NOMO-1 treated with DMSO at 0.1 percent for 48 hours (cell line): ENCODE results near the gene SPRY4.
"Not testable (repeated sequence)": the region's sequence is repeated elsewhere in the genome, so short reads cannot be mapped to it uniquely, and the experiment has no call there.

Experiments used
- DNase-seq: peaks from one replicate; lab custom pipeline; 2025; ENCODE audit not compliant: unreplicated experiment; lab: John Stamatoyannopoulos, UW

Gene SPRY4, protein sequence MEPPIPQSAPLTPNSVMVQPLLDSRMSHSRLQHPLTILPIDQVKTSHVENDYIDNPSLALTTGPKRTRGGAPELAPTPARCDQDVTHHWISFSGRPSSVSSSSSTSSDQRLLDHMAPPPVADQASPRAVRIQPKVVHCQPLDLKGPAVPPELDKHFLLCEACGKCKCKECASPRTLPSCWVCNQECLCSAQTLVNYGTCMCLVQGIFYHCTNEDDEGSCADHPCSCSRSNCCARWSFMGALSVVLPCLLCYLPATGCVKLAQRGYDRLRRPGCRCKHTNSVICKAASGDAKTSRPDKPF

DNA sequence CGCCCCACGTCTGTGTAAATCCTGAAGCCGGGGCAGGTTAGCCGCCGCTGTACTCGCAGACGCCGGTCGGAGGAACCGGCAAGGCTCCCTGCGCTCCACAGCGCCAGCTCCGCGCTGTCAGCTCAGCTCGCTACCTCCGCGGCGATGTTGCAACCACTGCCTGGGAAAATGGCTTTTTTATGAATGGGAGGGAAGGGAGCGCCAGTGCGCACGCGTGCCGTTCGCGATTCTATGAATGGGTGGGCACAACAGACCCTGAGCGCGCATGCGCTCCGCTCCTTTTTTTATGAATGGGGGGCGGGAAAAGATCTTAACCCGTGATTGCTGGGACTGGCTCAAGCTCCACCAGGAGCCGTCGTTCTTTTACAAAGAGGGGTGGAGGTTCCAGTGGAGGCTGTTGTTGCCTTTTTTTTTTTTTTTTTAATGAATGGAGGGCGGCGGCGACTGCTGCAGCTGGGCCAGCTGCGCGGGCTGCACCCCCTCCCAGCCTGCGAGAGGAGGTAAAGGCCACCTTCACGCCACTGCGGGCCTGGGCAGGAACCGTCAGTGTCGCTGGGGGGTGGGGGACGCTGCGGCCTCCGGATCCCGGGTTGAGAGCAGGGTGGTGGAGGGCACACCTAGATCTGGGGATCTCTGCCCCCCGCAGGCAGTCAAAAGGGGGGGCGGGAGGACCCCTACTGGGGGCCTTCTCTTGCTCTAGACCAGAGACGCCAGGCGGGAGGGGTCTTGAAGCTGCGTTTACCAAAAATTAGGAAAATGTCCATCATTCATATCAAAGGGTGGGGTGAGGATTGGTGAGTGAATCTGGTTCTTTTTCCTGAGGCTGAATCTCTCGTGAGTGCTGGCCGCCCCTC, at the start of gene SPRY4:
Gene SPRY4 (minus strand): TSS at position 151 of the 854 bp plus-strand sequence. CDS start 9,913 bp downstream, outside the sequence.
- peak; percentile 90 for DNase-seq

- no peak for DNase-seq
Observed at GRCh38 chr5:142368529-142368928, 43.7 kb upstream of the SPRY4 start.

DNA sequence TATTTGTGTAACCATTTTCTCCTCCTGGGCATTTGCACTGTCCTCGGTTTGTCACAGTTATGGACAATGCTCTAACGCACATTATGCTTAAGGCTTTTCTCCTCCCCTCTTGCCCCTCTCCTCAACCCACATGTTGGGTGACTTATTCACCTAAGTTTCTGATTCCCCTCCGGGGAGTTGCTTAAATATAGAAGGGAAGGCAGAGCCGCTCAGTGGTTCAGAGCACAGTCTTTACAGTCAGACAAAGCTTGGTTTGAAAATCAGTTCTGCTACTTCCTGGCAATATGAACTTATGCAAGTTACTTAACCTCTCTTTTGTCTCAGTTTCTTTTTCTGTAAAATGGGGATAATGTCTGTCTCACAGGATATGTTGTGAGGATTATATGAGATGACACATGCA, 41.2 kb upstream of the SPRY4 start:
- no peak for DNase-seq

DNA sequence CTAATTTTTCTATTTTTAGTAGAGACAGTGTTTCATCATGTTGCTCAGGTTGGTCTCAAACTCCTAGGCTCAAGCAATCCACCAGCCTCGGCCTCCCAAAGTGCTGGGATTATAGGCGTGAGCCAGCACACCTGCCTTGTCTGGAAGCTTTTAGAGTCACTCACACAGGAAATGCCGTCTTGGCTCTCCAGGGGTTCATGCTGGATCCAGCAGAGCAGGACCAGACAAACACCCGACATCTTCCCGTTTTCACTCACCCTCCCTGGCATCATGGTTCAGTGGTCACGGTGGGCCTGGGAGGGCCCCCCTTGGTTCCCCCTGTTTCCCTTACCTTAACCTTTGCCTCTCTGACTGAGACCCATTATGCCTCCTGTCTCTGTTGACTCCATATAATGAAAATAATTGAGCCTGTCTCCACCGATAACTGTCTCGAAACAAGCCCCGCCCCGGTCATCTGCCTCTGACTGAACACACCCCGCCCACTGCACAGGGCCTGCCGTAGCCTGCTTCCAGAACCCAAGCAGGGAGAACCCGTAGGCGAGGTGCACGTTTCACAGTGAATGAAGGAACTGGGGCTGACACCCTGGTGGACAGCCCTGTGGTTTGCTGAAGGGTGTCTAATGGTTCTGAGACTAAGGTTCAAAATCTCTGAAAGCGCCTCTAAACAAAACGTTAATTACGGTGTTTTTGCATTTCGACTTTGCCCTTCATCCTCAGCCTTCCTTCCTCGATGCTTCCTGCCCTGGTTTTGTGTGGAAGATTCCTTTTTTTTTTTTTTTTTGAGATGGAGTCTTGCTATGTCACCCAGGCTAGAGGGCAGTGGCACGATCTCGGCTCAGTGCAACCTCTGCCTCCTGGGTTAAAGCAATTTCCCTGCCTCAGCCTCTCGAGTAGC, 39.7 kb upstream of the SPRY4 start:
- DNase-seq = no peak

DNA sequence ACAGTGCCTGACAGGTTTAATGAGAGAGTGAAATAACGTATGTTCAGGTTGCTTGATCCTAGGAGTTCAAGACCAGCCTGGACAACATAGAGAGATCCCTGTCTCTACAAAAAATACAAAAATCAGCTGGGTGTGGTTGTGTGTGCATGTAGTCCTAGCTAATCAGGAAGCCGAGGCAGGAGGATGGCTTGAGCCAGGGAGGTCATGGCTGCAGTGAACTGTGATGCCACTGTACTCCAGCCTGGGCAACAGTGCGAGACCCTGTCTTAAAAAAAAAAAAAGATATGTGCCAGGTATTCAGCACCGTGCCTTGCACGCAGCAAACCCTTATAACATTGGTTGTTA, 38.8 kb upstream of the SPRY4 start:
- no peak for DNase-seq

DNA sequence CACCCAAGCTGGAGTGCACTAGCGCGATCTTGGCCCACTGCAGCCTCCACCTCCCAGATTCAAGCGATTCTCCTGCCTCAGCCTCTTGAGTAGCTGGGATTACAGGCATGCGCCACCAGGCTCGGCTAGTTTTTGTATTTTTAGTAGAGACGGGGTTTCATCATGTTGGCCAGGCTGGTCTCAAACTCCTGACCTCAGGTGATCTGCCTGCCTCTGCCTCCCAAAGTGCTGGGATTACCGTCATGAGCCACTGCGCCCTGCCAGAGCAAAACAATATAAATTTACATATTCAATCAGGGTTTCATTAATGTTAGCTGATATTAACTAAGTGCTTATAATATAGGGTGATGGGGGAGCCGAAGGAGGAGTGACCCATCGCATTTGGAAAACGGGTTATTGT, 37.4 kb upstream of the SPRY4 start:
- not testable (repeated sequence) for DNase-seq

- no peak for DNase-seq
Observed at GRCh38 chr5:142360607-142361120, 35.8 kb upstream of the SPRY4 start.

DNA sequence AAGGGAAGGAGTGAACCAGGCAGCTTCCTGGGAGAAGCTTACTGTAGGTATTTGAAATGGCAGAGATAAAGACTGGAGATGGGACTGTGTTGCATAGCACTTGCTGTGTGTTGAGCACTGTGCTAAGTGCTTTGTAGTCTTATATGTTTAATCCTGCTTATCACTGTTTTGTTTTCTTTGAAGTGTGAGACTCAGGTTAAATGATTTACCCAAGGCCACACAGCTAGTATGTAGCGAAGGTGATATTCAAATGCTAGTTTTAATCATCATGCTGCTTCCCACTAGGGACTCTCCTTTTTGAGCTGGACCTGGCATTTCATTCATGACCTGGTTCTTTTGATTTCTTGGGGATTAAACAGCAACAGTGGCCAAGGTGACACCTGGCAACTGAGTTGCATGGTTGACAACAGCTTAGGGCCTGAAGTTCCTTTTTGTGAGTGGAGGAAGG, 35.3 kb upstream of the SPRY4 start:
- DNase-seq = no peak

GRCh38 chr5:142358648-142359047, 33.8 kb upstream of the SPRY4 start:
- no peak for DNase-seq

DNA sequence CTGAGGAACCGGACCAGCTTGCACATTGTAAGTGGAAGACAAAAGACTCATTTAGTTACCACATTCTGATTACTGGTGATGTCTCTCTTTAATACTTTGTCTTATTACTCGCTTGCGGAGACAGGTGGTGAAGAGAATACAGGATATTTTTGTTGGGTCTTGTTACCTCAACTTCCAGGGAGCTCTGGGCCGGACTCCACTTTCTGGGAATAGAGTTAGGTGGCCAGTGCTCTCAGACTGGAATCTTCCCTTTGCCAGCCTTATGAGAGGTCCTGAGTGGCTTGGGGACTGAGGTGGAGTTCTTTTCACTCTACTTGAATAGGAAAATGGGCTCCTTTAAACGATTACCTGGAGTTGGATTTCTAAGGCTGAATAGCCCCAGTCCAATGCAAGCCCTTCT, 33.3 kb upstream of the SPRY4 start:
- no peak for DNase-seq

GRCh38 chr5:142357469-142358090, 32.8 kb upstream of the SPRY4 start:
- DNase-seq = no peak

- DNase-seq = peak; percentile 89
Observed at GRCh38 chr5:142356716-142357468, 32.1 kb upstream of the SPRY4 start.

- DNase-seq = no peak
Observed at GRCh38 chr5:142356349-142356715, 31.5 kb upstream of the SPRY4 start.

GRCh38 chr5:142353071-142353472, 28.3 kb upstream of the SPRY4 start:
- no peak for DNase-seq

- no peak for DNase-seq
Observed at GRCh38 chr5:142350021-142350420, 25.2 kb upstream of the SPRY4 start.

GRCh38 chr5:142346706-142347105, 21.9 kb upstream of the SPRY4 start:
- no peak for DNase-seq

GRCh38 chr5:142344915-142345314, 20.1 kb upstream of the SPRY4 start:
- DNase-seq = not testable (repeated sequence)

DNA sequence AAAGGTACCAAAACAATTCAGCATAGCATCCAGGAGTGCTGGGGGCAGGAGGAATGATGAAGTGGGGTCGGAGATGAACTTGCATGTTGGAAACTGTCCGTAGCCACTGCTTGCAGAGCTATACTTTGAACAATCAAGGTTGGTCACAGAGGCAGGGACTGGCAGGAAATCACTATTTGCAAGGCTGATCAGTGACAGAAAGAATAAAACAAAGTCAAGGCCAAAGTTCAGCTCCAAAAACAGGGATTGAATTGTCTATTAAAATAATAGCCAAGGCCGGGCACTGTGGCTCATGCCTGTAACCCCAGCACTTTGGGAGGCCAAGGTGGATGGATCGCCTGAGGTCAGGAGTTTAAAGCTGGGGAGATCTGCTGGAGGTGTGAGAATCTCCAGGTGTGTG, 18.7 kb upstream of the SPRY4 start:
- no peak for DNase-seq

- DNase-seq = no peak
Observed at GRCh38 chr5:142342128-142342981, 17.5 kb upstream of the SPRY4 start.
